Mammary epithelial cell (primary cell): ENCODE data around the gene HNRNPK.

ENCODE experiments used
- EZH2 ChIP-seq: IDR thresholded peaks from 2 replicates; pipeline ENCODE4 v1.6.1; 2012; ENCODE audit warnings: low read length, inconsistent platforms, borderline replicate concordance
- TF ChIP-seq, protein P1 (sequence below), 2 donors: IDR thresholded peaks in 1 of 2; conservative IDR thresholded peaks in 1 of 2; 2 replicates each; pipeline ENCODE4 v1.5.1; 2011 to 2012; ENCODE audit warnings: inconsistent platforms in 2 of 2, low read length in 2 of 2, mild to moderate bottlenecking in 2 of 2, control low read depth in 1 of 2, low read depth in 1 of 2; ENCODE audit not compliant: insufficient read depth in 1 of 2; ENCODE audit errors: extremely low read depth in 1 of 2

DNA sequence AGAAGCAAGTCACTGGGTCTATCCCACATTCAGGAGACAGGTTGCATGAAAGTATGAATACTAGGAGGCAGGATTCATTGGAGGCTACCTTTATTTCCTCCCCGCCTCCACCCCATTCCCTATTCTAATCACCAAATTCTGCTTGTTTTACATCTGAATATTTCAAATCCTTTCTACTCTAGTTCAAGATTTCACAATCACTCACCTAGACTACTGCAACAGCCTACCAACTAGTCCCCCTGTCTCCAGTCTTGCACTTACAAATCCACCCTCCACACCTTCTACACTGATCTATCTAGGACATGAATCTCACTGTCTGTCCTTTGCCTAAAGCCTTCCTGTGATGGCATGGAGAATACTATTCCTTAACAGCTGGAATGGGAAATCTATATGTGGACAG is 52.4 kb downstream of the HNRNPK start:
- TF ChIP-seq, protein P1, sequence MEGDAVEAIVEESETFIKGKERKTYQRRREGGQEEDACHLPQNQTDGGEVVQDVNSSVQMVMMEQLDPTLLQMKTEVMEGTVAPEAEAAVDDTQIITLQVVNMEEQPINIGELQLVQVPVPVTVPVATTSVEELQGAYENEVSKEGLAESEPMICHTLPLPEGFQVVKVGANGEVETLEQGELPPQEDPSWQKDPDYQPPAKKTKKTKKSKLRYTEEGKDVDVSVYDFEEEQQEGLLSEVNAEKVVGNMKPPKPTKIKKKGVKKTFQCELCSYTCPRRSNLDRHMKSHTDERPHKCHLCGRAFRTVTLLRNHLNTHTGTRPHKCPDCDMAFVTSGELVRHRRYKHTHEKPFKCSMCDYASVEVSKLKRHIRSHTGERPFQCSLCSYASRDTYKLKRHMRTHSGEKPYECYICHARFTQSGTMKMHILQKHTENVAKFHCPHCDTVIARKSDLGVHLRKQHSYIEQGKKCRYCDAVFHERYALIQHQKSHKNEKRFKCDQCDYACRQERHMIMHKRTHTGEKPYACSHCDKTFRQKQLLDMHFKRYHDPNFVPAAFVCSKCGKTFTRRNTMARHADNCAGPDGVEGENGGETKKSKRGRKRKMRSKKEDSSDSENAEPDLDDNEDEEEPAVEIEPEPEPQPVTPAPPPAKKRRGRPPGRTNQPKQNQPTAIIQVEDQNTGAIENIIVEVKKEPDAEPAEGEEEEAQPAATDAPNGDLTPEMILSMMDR (conservative IDR thresholded peaks at IDR 0.05 in 1 of 2, IDR thresholded peaks at IDR 0.05 in 1 of 2; ENCODE audit: extremely low read depth in 1 of 2, insufficient read depth in 1 of 2, low read depth in 1 of 2, low read length in 2 of 2): no peak
- no peak for TF ChIP-seq EZH2
